HUES64 (cell line): ENCODE results near the gene SPTSSA.
"Not testable (repeated sequence)": the region's sequence is repeated elsewhere in the genome, so short reads cannot be mapped to it uniquely, and the experiment has no call there.

Experiments used
- H3K27ac ChIP-seq: 2 replicates; pipeline ENCODE4 v1.7.0; 2013; ENCODE audit warnings: low read depth, low read length, inconsistent platforms
- H3K27me3 ChIP-seq: 2 replicates; pipeline ENCODE4 v1.6.1; 2013; ENCODE audit warnings: mild to moderate bottlenecking, low read length; ENCODE audit not compliant: insufficient read depth
- H3K36me3 ChIP-seq: 2 replicates; pipeline ENCODE4 v1.6.1; 2013; ENCODE audit warnings: mild to moderate bottlenecking, low read length; ENCODE audit not compliant: insufficient read depth
- H3K4me1 ChIP-seq: 2 replicates; pipeline ENCODE4 v1.6.1; 2013; ENCODE audit warnings: mild to moderate bottlenecking, low read length, moderate library complexity; ENCODE audit not compliant: insufficient read depth
- H3K4me3 ChIP-seq: 2 replicates; pipeline ENCODE4 v1.5.1; 2013; ENCODE audit warnings: mild to moderate bottlenecking, low read length, moderate library complexity
- H3K9ac ChIP-seq: 2 replicates; pipeline ENCODE4 v1.6.1; 2013; ENCODE audit warnings: mild to moderate bottlenecking, low read depth, low read length
- H3K9me3 ChIP-seq: 2 replicates; pipeline ENCODE4 v1.6.1; 2013; ENCODE audit warnings: low read depth, low read length; ENCODE audit not compliant: insufficient read depth
- WGBS: fragments of 150-250, 120-280 bp; methylation state at CpG from one replicate; pipeline ENCODE4 v1.1.7; 2013; ENCODE audit warnings: missing lambda C conversion rate; 5-methylcytosine and 5-hydroxymethylcytosine counted together

Gene SPTSSA

DNA sequence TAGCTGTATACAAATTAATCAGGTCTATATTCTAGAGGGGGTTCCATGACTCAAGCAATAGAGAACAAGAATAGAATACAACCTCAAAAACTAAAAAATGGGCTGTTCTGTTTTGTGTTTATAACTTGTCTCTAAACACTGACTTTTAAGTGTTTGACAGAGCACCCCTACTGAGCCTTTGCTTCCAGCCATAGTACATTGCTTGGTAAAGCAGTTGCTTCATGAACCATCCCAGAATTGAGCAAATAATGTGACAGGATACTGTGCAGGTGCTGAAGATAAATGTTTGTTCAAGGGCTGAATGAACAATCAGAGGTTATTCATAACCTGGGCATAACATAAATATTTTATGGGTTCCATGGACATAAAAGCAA is 11.5 kb downstream of the SPTSSA start:
- no peaks in the 10 kb centered on the region for H3K27me3 ChIP-seq
- H3K27ac ChIP-seq = no peak overlapping the region
- no peak overlapping the region for H3K9ac ChIP-seq

DNA sequence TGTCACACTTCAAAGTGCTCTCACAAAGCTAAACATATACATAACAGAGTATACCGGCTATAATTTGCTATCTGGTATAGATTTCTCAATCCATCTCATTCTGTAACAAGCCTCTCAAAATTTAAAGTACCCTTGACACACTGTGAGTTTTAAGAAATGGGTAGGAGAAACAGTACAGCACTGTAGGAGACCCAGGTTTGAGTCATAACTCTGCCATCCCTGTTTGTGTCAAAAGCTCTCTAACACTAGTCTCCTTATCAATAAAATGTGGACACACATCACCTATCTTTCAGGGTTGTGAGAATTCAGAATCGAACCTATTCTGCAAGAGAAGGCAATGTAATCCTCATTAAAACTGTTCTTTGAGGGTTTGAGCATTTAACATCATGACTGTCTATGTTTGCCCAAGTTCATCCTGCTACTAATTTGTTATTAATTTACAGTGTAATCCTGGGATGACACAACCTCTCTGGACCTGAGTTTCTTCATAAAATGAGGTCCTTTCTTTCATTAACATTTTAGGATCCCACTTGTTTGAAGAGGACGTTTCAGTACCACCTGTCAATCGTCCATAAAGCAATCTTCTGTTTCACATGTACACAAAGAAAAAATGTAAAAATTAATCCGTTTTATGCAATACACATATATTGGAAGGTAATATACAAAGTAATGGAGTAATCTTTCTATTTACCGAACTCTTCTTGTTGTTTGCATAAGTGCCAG is 12.1 kb downstream of the SPTSSA start:
- Histone ChIP-seq H3K9ac (no peak overlapping the region), H3K27ac (no peak overlapping the region), H3K9me3 (no peaks in the 10 kb centered on the region), H3K27me3 (no peaks in the 10 kb centered on the region), H3K4me3 (no peak overlapping the region), H3K36me3 (peaks cover 24% of the 10 kb centered on the region), H3K4me1 (no peaks in the 10 kb centered on the region)
- WGBS = 98% methylated on average over 4 of the region's 6 CpGs

More for the DNA sequence above, 11.5 kb downstream of the SPTSSA start:
- no peak overlapping the region for H3K4me3 ChIP-seq
- H3K36me3 ChIP-seq = peaks cover 29% of the 10 kb centered on the region
- H3K4me1 ChIP-seq = no peaks in the 10 kb centered on the region
- H3K9me3 ChIP-seq = no peaks in the 10 kb centered on the region

DNA sequence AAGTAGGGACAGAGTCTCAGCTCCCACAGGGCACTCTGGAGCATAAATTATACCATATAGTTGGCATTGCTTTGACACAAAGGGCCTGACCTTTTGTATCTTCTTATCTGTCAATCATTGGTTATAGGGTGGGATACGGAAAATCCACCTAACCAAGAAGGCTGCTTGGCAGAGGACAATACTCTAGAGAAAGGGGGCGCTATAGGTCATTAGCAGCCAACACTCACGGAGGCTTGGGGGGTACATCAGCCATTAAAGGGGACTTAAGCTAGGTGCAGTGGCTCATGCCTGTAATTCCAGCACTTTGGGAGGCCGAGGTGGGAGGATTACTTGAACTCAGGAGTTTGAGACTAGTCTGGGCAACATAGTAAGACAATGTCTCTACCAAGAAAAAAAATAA is 22.9 kb downstream of the SPTSSA start:
- H3K4me1 ChIP-seq = peaks cover 10% of the 10 kb centered on the region; the same call in 1 of the 2 replicates
- no peaks in the 10 kb centered on the region for H3K9me3 ChIP-seq
- 80% methylated on average over 4 of the region's 4 CpGs for WGBS
- H3K27me3 ChIP-seq = no peaks in the 10 kb centered on the region
- no peak overlapping the region for H3K9ac ChIP-seq
- no peak overlapping the region for H3K4me3 ChIP-seq
- H3K36me3 ChIP-seq = peaks cover 4% of the 10 kb centered on the region; the same call in 1 of the 2 replicates
- no peak overlapping the region for H3K27ac ChIP-seq

GRCh38 chr14:34438438-34438837 is 23.6 kb downstream of the SPTSSA start:
- no peak overlapping the region for H3K27ac ChIP-seq
- H3K4me1 ChIP-seq = peaks cover 10% of the 10 kb centered on the region; the same call in 1 of the 2 replicates
- H3K9me3 ChIP-seq = no peaks in the 10 kb centered on the region
- no peak overlapping the region for H3K9ac ChIP-seq
- H3K4me3 ChIP-seq = no peak overlapping the region
- H3K36me3 ChIP-seq = 0 out of 2 replicates have a peak, but pooled peaks cover 5% of the 10 kb centered on the region
- 90% methylated on average over 4 of the region's 4 CpGs for WGBS
- H3K27me3 ChIP-seq = no peaks in the 10 kb centered on the region

- no peak overlapping the region for H3K27ac ChIP-seq
- no peak overlapping the region for H3K4me3 ChIP-seq
- H3K27me3 ChIP-seq = no peaks in the 10 kb centered on the region
- no peaks in the 10 kb centered on the region for H3K9me3 ChIP-seq
- peaks cover 10% of the 10 kb centered on the region; the same call in 1 of the 2 replicates for H3K4me1 ChIP-seq
- H3K36me3 ChIP-seq = 0 out of 2 replicates have a peak, but pooled peaks cover 5% of the 10 kb centered on the region
- H3K9ac ChIP-seq = no peak overlapping the region
- 97% methylated on average over 3 of the region's 3 CpGs for WGBS
These were observed 24.3 kb downstream of the SPTSSA start for GRCh38 chr14:34437729-34438080.

- H3K27ac ChIP-seq = no peak overlapping the region
- 0 out of 2 replicates have a peak, but pooled peaks cover 5% of the 10 kb centered on the region for H3K36me3 ChIP-seq
- no peak overlapping the region for H3K9ac ChIP-seq
- no peaks in the 10 kb centered on the region for H3K27me3 ChIP-seq
- H3K4me1 ChIP-seq = peaks cover 10% of the 10 kb centered on the region; the same call in 1 of the 2 replicates
- 97% methylated on average over 1 of the region's 1 CpG for WGBS
- no peak overlapping the region for H3K4me3 ChIP-seq
- no peaks in the 10 kb centered on the region for H3K9me3 ChIP-seq
These were observed 24.9 kb downstream of the SPTSSA start for GRCh38 chr14:34436960-34437728.

GRCh38 chr14:34436118-34436905 is 25.7 kb downstream of the SPTSSA start:
- no peaks in the 10 kb centered on the region for H3K27me3 ChIP-seq
- no peak overlapping the region for H3K4me3 ChIP-seq
- WGBS = 92% methylated on average over 1 of the region's 1 CpG
- no peak overlapping the region for H3K9ac ChIP-seq
- H3K27ac ChIP-seq = no peak overlapping the region
- peaks cover 10% of the 10 kb centered on the region; the same call in 1 of the 2 replicates for H3K4me1 ChIP-seq
- no peaks in the 10 kb centered on the region for H3K9me3 ChIP-seq
- H3K36me3 ChIP-seq = 0 out of 2 replicates have a peak, but pooled peaks cover 5% of the 10 kb centered on the region

GRCh38 chr14:34433957-34434356 is 28.1 kb downstream of the SPTSSA start:
- Histone ChIP-seq H3K4me1 (peaks cover 10% of the 10 kb centered on the region; the same call in 1 of the 2 replicates), H3K36me3 (0 out of 2 replicates have a peak, but pooled peaks cover 5% of the 10 kb centered on the region), H3K27me3 (no peaks in the 10 kb centered on the region), H3K27ac (no peak overlapping the region), H3K9me3 (no peaks in the 10 kb centered on the region), H3K4me3 (no peak overlapping the region), H3K9ac (no peak overlapping the region)
- 94% methylated on average over 2 of the region's 2 CpGs for WGBS

GRCh38 chr14:34428102-34428466 is 34.0 kb downstream of the SPTSSA start:
- H3K9ac ChIP-seq, H3K27ac ChIP-seq, H3K27me3 ChIP-seq, H3K9me3 ChIP-seq, H3K4me3 ChIP-seq, H3K36me3 ChIP-seq, H3K4me1 ChIP-seq: not testable (repeated sequence)
- WGBS = 78% methylated on average over 5 of the region's 5 CpGs

- no peak overlapping the region for H3K27ac ChIP-seq
These were observed 35.4 kb downstream of the SPTSSA start for GRCh38 chr14:34426313-34427295.

More at GRCh38 chr14:34426313-34427295, 35.4 kb downstream of the SPTSSA start:
- Histone ChIP-seq H3K4me3 (no peak overlapping the region), H3K4me1 (no peaks in the 10 kb centered on the region), H3K36me3 (no peaks in the 10 kb centered on the region), H3K9me3 (no peaks in the 10 kb centered on the region), H3K27me3 (no peaks in the 10 kb centered on the region), H3K9ac (no peak overlapping the region)
- WGBS = 95% methylated on average over 11 of the region's 11 CpGs
